Esophagus muscularis mucosa (tissue), 4 donors: ENCODE results near the gene CNTNAP2. TPM values are rescaled to one million over a fixed set of nuclear protein-coding genes. Genes with fewer than 3 reads are reported as not detected.

Experiments used
- DNase-seq: peaks from one replicate; pipeline ENCODE4 v3.0.0-alpha.2; 2017; ENCODE audit errors: extremely low spot score
- H3K27ac ChIP-seq, 4 donors: fragments of 200-600 bp; sonication (generic); replicated peaks in 1 of 4; 1 replicate in 3 of 4; 2 replicates in 1 of 4; pipeline ENCODE4 v1.5.1; 2016 to 2019; ENCODE audit warnings: mild to moderate bottlenecking in 1 of 4
- H3K27me3 ChIP-seq, 4 donors: fragments of 200-600 bp; sonication (generic); one replicate each; pipeline versions ENCODE4 v1.5.1 to v1.6.0; 2016 to 2019
- H3K36me3 ChIP-seq, 4 donors: fragments of 200-600 bp; sonication (generic); one replicate each; pipeline ENCODE4 v1.5.1; 2016 to 2019
- H3K4me1 ChIP-seq, 4 donors: fragments of 200-600 bp; sonication (generic); one replicate each; pipeline ENCODE4 v1.5.1; 2016 to 2019
- H3K4me3 ChIP-seq, 4 donors: fragments of 200-600 bp; sonication (generic); 1 replicate in 2 of 4; 2 replicates in 2 of 4; pipeline ENCODE4 v1.5.1; 2016 to 2019; ENCODE audit warnings: mild to moderate bottlenecking in 4 of 4, moderate library complexity in 1 of 4
- H3K9me3 ChIP-seq, 4 donors: fragments of 200-600 bp; sonication (generic); 1 replicate in 3 of 4; 2 replicates in 1 of 4; pipeline ENCODE4 v1.5.1; 2016 to 2019
- EP300 ChIP-seq: sonication (generic); formaldehyde crosslinking; IDR thresholded peaks from one replicate; pipeline ENCODE4 v1.6.1; 2017; ENCODE audit warnings: antibody characterized with exemption
- POLR2A ChIP-seq: fragments of 450-650 bp; IDR thresholded peaks from one replicate; pipeline ENCODE4 v1.6.1; 2017; ENCODE audit warnings: antibody characterized with exemption, moderate library complexity, mild to moderate bottlenecking, low read depth
- POLR2AphosphoS5 ChIP-seq, 2 donors: sonication (generic); formaldehyde crosslinking; IDR thresholded peaks; one replicate each; pipeline ENCODE4 v1.6.1; 2017; ENCODE audit warnings: antibody characterized with exemption in 2 of 2
- WGBS: methylation state at CpG from one replicate; pipeline ENCODE4 v1.1.5; 2018; 5-methylcytosine and 5-hydroxymethylcytosine counted together
- intact Hi-C: fragments of 100-400 bp; cut with DNase I; formaldehyde crosslinking; loops from one replicate; pipeline ENCODE4 v1.15.1; 2023
- total RNA-seq, 4 donors: library from RNA; depleted of rRNA; stranded (reverse); fragments of >200 nt; gene quantifications; one replicate each; pipeline versions ENCODE4 v1.1.0 to v1.2.1, GENCODE V29; 2016
- TF ChIP-seq, protein P1 (sequence below), 3 experiments: fragments of 200-600 bp in 2 of 3; fragments of 450-650 bp in 1 of 3; sonication (generic) in 2 of 3; IDR thresholded peaks; one replicate each; pipeline ENCODE4 v1.5.1; 2017 to 2019; ENCODE audit warnings: antibody characterized with exemption in 3 of 3, mild to moderate bottlenecking in 2 of 3, moderate library complexity in 1 of 3

The CNTNAP2 gene
- total RNA-seq, 4 donors from 2014 or later: 1.2 to 2.9 (median 1.9) TPM

DNA sequence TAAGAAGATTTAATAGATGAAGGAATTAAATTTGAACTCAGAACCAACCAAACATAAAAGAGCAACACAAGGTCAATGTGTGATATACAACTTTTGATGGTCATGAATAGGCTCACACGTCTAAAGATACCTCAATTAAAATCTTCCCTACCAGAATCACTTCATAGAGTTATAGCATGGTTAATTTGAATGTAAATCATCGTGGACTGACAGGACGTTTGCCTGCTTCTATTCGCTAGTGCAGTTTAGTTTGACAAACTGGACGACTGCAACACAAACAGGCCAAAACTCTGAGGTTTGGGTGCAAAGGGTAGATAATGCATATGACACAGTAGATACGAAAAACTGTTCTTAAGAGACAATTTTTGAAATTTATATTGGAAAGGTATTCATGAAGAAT, 32.5 kb upstream of the CNTNAP2 start:
- TF ChIP-seq POLR2A (no peak), POLR2AphosphoS5 (IDR thresholded peaks at IDR 0.05) (no peak), EP300 (no peak)
- TF ChIP-seq, protein P1, sequence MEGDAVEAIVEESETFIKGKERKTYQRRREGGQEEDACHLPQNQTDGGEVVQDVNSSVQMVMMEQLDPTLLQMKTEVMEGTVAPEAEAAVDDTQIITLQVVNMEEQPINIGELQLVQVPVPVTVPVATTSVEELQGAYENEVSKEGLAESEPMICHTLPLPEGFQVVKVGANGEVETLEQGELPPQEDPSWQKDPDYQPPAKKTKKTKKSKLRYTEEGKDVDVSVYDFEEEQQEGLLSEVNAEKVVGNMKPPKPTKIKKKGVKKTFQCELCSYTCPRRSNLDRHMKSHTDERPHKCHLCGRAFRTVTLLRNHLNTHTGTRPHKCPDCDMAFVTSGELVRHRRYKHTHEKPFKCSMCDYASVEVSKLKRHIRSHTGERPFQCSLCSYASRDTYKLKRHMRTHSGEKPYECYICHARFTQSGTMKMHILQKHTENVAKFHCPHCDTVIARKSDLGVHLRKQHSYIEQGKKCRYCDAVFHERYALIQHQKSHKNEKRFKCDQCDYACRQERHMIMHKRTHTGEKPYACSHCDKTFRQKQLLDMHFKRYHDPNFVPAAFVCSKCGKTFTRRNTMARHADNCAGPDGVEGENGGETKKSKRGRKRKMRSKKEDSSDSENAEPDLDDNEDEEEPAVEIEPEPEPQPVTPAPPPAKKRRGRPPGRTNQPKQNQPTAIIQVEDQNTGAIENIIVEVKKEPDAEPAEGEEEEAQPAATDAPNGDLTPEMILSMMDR (IDR thresholded peaks at IDR 0.05): no peak
- WGBS: 68% methylated on average over 6 of the region's 6 CpGs
- DNase-seq: no peak
- no peaks in the 10 kb centered on the region for H3K9me3 ChIP-seq
- H3K4me1 ChIP-seq: no peaks in the 10 kb centered on the region
- no peak overlapping the region for H3K27ac ChIP-seq
- no peaks in the 10 kb centered on the region for H3K27me3 ChIP-seq
- H3K36me3 ChIP-seq: no peaks in the 10 kb centered on the region
- H3K4me3 ChIP-seq: no peak overlapping the region
- intact Hi-C loops: no loop called here

DNA sequence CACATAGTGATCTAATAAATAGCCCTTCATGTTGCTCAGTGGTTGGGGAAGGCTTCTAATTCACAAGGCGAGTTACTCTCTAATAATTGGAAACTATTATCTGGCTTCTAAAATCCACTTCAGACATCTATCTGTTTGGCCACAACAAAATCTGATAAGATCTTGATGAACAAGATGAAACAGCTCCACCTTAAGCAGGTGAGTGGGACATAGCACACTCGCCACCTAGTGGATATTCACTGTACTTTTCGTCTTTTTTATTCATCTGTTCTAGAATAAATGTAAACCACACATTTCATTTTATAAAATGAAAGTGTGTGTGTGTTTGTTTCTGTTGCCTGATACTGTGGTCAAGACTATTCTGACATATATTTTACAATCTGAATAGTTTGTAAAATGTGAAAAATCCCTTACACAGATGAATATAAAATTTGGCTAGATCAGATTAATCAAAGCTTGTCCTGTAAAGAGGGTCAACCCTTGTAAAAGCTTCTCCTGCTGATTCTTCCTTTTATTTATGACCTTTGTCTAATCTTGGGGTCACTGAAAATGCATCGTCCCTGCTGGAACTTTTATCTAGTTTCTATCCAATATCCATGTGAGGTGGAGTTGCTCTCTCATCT, 26.5 kb upstream of the CNTNAP2 start:
- 8% methylated on average over 4 of the region's 4 CpGs for WGBS
- Histone ChIP-seq H3K4me3 (no peak overlapping the region), H3K4me1 (no peaks in the 10 kb centered on the region), H3K27me3 (no peaks in the 10 kb centered on the region), H3K9me3 (no peaks in the 10 kb centered on the region), H3K27ac (no peak overlapping the region), H3K36me3 (no peaks in the 10 kb centered on the region)
- no peak for DNase-seq
- intact Hi-C loops: loop anchor here (10.0 kb wide), 1 partner anchor 1055 kb away; no protein-coding TSS in a partner anchor
- TF ChIP-seq EP300: no peak
- TF ChIP-seq, protein P1 (IDR thresholded peaks at IDR 0.05): peak; percentile 38 to 58 (median 54)

DNA sequence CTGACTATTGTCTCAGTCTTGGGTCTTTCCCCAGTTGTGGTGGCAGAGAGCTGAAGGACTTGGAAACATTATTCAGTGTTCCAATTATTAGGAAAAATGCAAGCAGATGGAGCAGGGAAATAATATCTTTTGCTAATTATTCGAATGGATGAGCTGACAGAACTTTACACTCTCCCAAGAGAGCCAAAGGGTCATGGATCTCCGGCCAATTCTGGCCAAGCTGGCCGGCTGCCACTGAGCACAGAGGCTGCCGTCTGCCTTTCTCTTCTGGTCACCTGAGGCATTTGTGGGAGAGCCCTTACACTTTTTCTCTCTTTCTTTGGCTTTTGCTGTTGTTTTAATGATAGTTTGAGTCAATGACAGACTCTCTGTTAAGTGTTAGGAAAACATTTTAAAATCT, 22.2 kb upstream of the CNTNAP2 start:
- intact Hi-C loops: loop anchor here (10.0 kb wide), 1 partner anchor 1060 kb away; no protein-coding TSS in a partner anchor
- Histone ChIP-seq H3K4me1 (no peaks in the 10 kb centered on the region), H3K36me3 (no peaks in the 10 kb centered on the region), H3K9me3 (no peaks in the 10 kb centered on the region), H3K27me3 (no peaks in the 10 kb centered on the region), H3K4me3 (no peak overlapping the region), H3K27ac (no peak overlapping the region)
- no peak for DNase-seq
- no peak for TF ChIP-seq POLR2A
- TF ChIP-seq EP300: no peak
- TF ChIP-seq POLR2AphosphoS5 (IDR thresholded peaks at IDR 0.05): no peak
- TF ChIP-seq, protein P1 (IDR thresholded peaks at IDR 0.05): no peak
- WGBS: 52% methylated on average over 4 of the region's 4 CpGs

DNA sequence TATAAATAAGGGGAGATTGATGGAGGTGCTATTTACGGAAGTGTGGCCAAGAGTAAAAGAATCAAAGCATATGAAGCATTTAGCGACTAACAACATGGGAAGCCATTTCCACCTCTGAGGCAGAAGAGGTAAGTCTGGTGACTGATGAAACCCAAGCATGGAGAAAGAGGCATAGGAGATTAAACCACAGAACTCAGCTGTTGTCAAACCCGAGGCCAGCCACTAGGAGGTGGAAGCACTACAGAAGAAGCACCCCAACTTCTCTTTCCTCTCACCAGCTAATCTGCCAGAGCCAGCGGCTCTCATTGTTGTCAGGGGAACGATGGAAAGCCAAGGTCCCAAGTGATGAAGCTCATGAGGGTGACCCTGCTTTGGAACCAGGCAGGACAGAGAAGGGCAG, 19.6 kb upstream of the CNTNAP2 start:
- 75% methylated on average over 5 of the region's 5 CpGs for WGBS
- intact Hi-C loops: loop anchor here (10.0 kb wide), 1 partner anchor 1062 kb away; no protein-coding TSS in a partner anchor

DNA sequence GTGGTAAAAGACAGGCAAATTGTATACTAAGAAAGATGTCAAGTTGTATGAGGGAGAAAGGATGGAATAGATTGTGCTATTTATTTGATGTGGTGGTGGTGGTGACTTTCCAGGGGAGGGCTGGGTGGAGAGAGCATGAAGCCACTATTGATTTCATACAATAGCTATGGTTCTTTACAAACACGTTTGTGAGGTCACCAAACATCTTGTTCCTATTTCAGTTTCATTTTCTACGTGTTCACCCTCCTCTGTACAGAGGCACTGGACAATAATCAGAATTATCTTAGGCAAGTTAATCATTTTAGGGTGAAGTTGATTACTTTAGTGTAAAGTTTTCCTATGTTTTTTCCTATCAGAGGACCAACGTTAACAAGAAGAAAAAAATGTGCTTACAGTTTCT, 10.3 kb upstream of the CNTNAP2 start:
- WGBS: 39% methylated on average over 3 of the region's 3 CpGs

More for the DNA sequence above, 19.6 kb upstream of the CNTNAP2 start:
- Histone ChIP-seq H3K36me3 (no peaks in the 10 kb centered on the region), H3K4me1 (no peaks in the 10 kb centered on the region), H3K9me3 (no peaks in the 10 kb centered on the region), H3K27ac (no peak overlapping the region), H3K27me3 (no peaks in the 10 kb centered on the region), H3K4me3 (no peak overlapping the region)
- TF ChIP-seq POLR2A: no peak
- DNase-seq: no peak

More for the DNA sequence above, 10.3 kb upstream of the CNTNAP2 start:
- Histone ChIP-seq H3K4me1 (no peaks in the 10 kb centered on the region), H3K36me3 (no peaks in the 10 kb centered on the region), H3K27me3 (peaks cover 0 to 3% (median 0%) of the 10 kb centered on the region in 4 donors), H3K27ac (no peak overlapping the region), H3K9me3 (no peaks in the 10 kb centered on the region), H3K4me3 (no peak overlapping the region)
- intact Hi-C loops: no loop called here
- TF ChIP-seq EP300 (no peak), POLR2A (no peak), POLR2AphosphoS5 (IDR thresholded peaks at IDR 0.05) (no peak)
- TF ChIP-seq, protein P1 (IDR thresholded peaks at IDR 0.05): no peak
- DNase-seq: no peak
